ENCODE measurements around the gene FLII. TPM values are rescaled to one million over a fixed set of nuclear protein-coding genes. Genes with fewer than 3 reads are reported as not detected.

Gene FLII
- total RNA-seq, 1 experiment from 2014 or later: 564 TPM

- CTCF ChIA-PET: no interaction called here
Measured at GRCh38 chr17:18280249-18280648, 21.7 kb upstream of the FLII start.

GRCh38 chr17:18278867-18279266 lies 20.3 kb upstream of the FLII start:
- no peak for TF ChIP-seq CTCF (IDR thresholded peaks at IDR 0.05; ENCODE audit: unreplicated experiment)
- Mint-ChIP-seq H3K36me3 (ENCODE audit: insufficient read depth, unreplicated experiment) (peaks cover 83% of the 10 kb centered on the region), H3K4me1 (ENCODE audit: insufficient read depth, unreplicated experiment) (no peaks in the 10 kb centered on the region), H3K9me3 (ENCODE audit: unreplicated experiment) (no peaks in the 10 kb centered on the region), H3K27ac (ENCODE audit: low read depth, unreplicated experiment) (no peak overlapping the region), H3K27me3 (ENCODE audit: insufficient read depth, unreplicated experiment) (no peaks in the 10 kb centered on the region), H3K4me3 (ENCODE audit: unreplicated experiment) (no peak overlapping the region)
- no peak for DNase-seq (ENCODE audit: unreplicated experiment)
- ChIA-PET POLR2A (no interaction called here), CTCF (interaction anchor here (1.1 kb wide), 1 partner anchor 30 kb away, joined by 3 read pairs; no protein-coding TSS in a partner anchor)
- intact Hi-C loops (cut with micrococcal nuclease): no loop called here
- BruUV-seq (replicated peaks): no TSS peak

More at GRCh38 chr17:18280249-18280648, 21.7 kb upstream of the FLII start:
- BruUV-seq (replicated peaks): no TSS peak
- H3K4me1 Mint-ChIP-seq (ENCODE audit: insufficient read depth, unreplicated experiment): no peaks in the 10 kb centered on the region
- peaks cover 82% of the 10 kb centered on the region for H3K36me3 Mint-ChIP-seq (ENCODE audit: insufficient read depth, unreplicated experiment)
- H3K27me3 Mint-ChIP-seq (ENCODE audit: insufficient read depth, unreplicated experiment): no peaks in the 10 kb centered on the region
- POLR2A ChIA-PET: no interaction called here
- H3K9me3 Mint-ChIP-seq (ENCODE audit: unreplicated experiment): no peaks in the 10 kb centered on the region
- intact Hi-C loops (cut with micrococcal nuclease): no loop called here
- no peak overlapping the region for H3K4me3 Mint-ChIP-seq (ENCODE audit: unreplicated experiment)
- DNase-seq (ENCODE audit: unreplicated experiment): no peak
- no peak overlapping the region for H3K27ac Mint-ChIP-seq (ENCODE audit: low read depth, unreplicated experiment)
- no peak for TF ChIP-seq CTCF (IDR thresholded peaks at IDR 0.05; ENCODE audit: unreplicated experiment)

- no peak overlapping the region for H3K4me3 Mint-ChIP-seq (ENCODE audit: unreplicated experiment)
- POLR2A ChIA-PET: no interaction called here
- H3K27ac Mint-ChIP-seq (ENCODE audit: low read depth, unreplicated experiment): no peak overlapping the region
- H3K27me3 Mint-ChIP-seq (ENCODE audit: insufficient read depth, unreplicated experiment): no peaks in the 10 kb centered on the region
- H3K4me1 Mint-ChIP-seq (ENCODE audit: insufficient read depth, unreplicated experiment): no peaks in the 10 kb centered on the region
- TF ChIP-seq CTCF (IDR thresholded peaks at IDR 0.05; ENCODE audit: unreplicated experiment): no peak
- H3K36me3 Mint-ChIP-seq (ENCODE audit: insufficient read depth, unreplicated experiment): peaks cover 70% of the 10 kb centered on the region
- no peak for DNase-seq (ENCODE audit: unreplicated experiment)
- no peaks in the 10 kb centered on the region for H3K9me3 Mint-ChIP-seq (ENCODE audit: unreplicated experiment)
- no TSS peak for BruUV-seq (replicated peaks)
- intact Hi-C loops (cut with micrococcal nuclease): no loop called here
- CTCF ChIA-PET: no interaction called here
Measured at GRCh38 chr17:18277076-18277475, 18.5 kb upstream of the FLII start.

- no peak for DNase-seq (ENCODE audit: unreplicated experiment)
- ChIA-PET POLR2A (interaction anchor here (0.7 to 1.0 kb wide), 2 partner anchors 35 to 42 kb away, joined by 3 read pairs; no protein-coding TSS in a partner anchor), CTCF (no interaction called here)
- no peak overlapping the region for H3K27ac Mint-ChIP-seq (ENCODE audit: low read depth, unreplicated experiment)
- no peak overlapping the region for H3K4me3 Mint-ChIP-seq (ENCODE audit: unreplicated experiment)
- no peaks in the 10 kb centered on the region for H3K27me3 Mint-ChIP-seq (ENCODE audit: insufficient read depth, unreplicated experiment)
- BruUV-seq (replicated peaks): no TSS peak
- intact Hi-C loops (cut with micrococcal nuclease): no loop called here
- H3K36me3 Mint-ChIP-seq (ENCODE audit: insufficient read depth, unreplicated experiment): peaks cover 26% of the 10 kb centered on the region
- no peaks in the 10 kb centered on the region for H3K9me3 Mint-ChIP-seq (ENCODE audit: unreplicated experiment)
- H3K4me1 Mint-ChIP-seq (ENCODE audit: insufficient read depth, unreplicated experiment): no peaks in the 10 kb centered on the region
- TF ChIP-seq CTCF (IDR thresholded peaks at IDR 0.05; ENCODE audit: unreplicated experiment): no peak
Measured at GRCh38 chr17:18270046-18270931, 11.8 kb upstream of the FLII start.
